ENCODE data around the gene BSN.

GRCh38 chr3:49704629-49705028 is 150.4 kb downstream of the BSN start:
- TF ChIP-seq CTCF (IDR thresholded peaks at IDR 0.05; ENCODE audit: low read depth, low read length) = no peak
- no peak for TF ChIP-seq POLR2A (IDR thresholded peaks at IDR 0.05; ENCODE audit: extremely low read depth, insufficient read length)
- TF ChIP-seq MAX (IDR thresholded peaks at IDR 0.05; ENCODE audit: low read depth, low read length) = no peak

All from NB4 (cell line).